ENCODE data around the gene MAN2B2. TPM values are rescaled to one million over a fixed set of nuclear protein-coding genes. Genes with fewer than 3 reads are reported as not detected.

Gene MAN2B2
- polyA plus RNA-seq, 1 donor (not counting 4 experiments of a cell fraction or from before 2014, with no cell fraction given) = 7.4 TPM

DNA sequence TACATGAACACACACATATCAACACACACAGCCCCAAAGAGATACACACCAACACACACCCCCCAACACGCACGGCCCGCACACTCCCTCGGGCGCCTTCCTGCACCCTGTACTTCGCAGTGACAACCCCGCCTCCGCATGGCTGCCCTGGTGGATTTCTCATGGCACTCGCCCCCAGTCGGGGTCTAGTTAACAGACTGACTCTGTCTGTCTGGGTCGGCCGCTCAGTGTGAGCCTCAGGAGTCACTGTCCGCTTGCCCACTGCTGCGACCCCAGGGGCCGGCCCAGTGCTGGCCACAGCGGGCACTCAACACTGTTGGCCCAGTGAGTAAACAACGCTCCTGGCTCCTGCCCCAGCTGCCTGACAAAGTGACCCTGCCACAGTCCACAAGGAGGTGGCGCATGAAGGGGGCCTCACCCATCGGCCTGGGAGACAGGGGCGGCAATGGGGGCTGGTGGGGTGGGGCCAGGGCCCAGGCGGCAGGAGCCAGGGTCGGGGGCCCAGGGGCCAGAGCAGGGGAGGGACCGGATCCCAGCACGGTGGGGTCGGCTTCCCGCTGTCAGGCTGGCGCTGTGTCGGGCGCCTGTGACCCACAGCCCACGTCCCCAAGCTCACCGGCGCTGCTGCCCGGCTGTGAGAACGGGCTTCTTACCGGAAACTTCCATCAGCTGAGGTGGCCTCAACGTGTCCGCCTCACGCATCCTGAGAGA, 40.2 kb upstream of the MAN2B2 start:
- FAIRE-seq (no peak), DNase-seq (ENCODE audit: low read depth, low spot score) (no peak)
- no peak overlapping the region for H2AFZ ChIP-seq (ENCODE audit: control insufficient read depth, low read length)
- no peaks in the 10 kb centered on the region for H3K79me2 ChIP-seq (ENCODE audit: control insufficient read depth, insufficient read depth, low read length)
- H3K27me3 ChIP-seq (ENCODE audit: control insufficient read depth, extremely low read depth, insufficient read depth, low read length) = no peaks in the 10 kb centered on the region
- TF ChIP-seq EZH2 (IDR thresholded peaks at IDR 0.05; ENCODE audit: low read length) = no peak
- TF ChIP-seq CTCF (optimal IDR thresholded peaks at IDR 0.05 in 1 of 3, IDR thresholded peaks at IDR 0.05 in 1 of 3, conservative IDR thresholded peaks at IDR 0.05 in 1 of 3; ENCODE audit: extremely low read depth in 1 of 3, insufficient read depth in 2 of 3, low read length in 3 of 3) = no peak
- H4K20me1 ChIP-seq (ENCODE audit: control insufficient read depth, extremely low read depth, insufficient read depth, low read length) = no peaks in the 10 kb centered on the region
- dilution Hi-C loops (cut with MboI; ENCODE audit: extremely low pct_ligation_motif_present, low sequenced_read_pairs) = no loop called here
- no peak overlapping the region for H3K4me3 ChIP-seq (ENCODE audit: control insufficient read depth in 2 of 3, extremely low read depth in 1 of 3, insufficient read depth in 2 of 3, low read depth in 1 of 3, low read length in 3 of 3)
- H3K36me3 ChIP-seq (ENCODE audit: control insufficient read depth in 2 of 2, extremely low read depth in 1 of 2, insufficient read depth in 2 of 2, low read length in 2 of 2) = no peaks in the 10 kb centered on the region
- H3K9ac ChIP-seq (ENCODE audit: control insufficient read depth, extremely low read depth, insufficient read depth, low read length) = no peak overlapping the region
- H3K27ac ChIP-seq (ENCODE audit: control insufficient read depth, insufficient read depth, low read length) = no peak overlapping the region
- H3K9me3 ChIP-seq (ENCODE audit: control insufficient read depth, low read depth, low read length) = no peaks in the 10 kb centered on the region
- H3K9me1 ChIP-seq (ENCODE audit: control insufficient read depth, extremely low read depth, insufficient read depth, low read length) = no peaks in the 10 kb centered on the region
- H3K4me2 ChIP-seq (ENCODE audit: control insufficient read depth, extremely low read depth, insufficient read depth, low read depth, low read length) = no peak overlapping the region
- H3K4me1 ChIP-seq (ENCODE audit: control insufficient read depth, extremely low read depth, insufficient read depth, low read length) = no peaks in the 10 kb centered on the region

GRCh38 chr4:6535329-6535692, 39.7 kb upstream of the MAN2B2 start:
- H2AFZ ChIP-seq (ENCODE audit: control insufficient read depth, low read length) = no peak overlapping the region
- H3K79me2 ChIP-seq (ENCODE audit: control insufficient read depth, insufficient read depth, low read length) = no peaks in the 10 kb centered on the region
- H4K20me1 ChIP-seq (ENCODE audit: control insufficient read depth, extremely low read depth, insufficient read depth, low read length) = no peaks in the 10 kb centered on the region
- DNase-seq (ENCODE audit: low read depth, low spot score) (no peak), FAIRE-seq (no peak)
- H3K36me3 ChIP-seq (ENCODE audit: control insufficient read depth in 2 of 2, extremely low read depth in 1 of 2, insufficient read depth in 2 of 2, low read length in 2 of 2) = no peaks in the 10 kb centered on the region
- H3K4me1 ChIP-seq (ENCODE audit: control insufficient read depth, extremely low read depth, insufficient read depth, low read length) = no peaks in the 10 kb centered on the region
- TF ChIP-seq CTCF (optimal IDR thresholded peaks at IDR 0.05 in 1 of 3, IDR thresholded peaks at IDR 0.05 in 1 of 3, conservative IDR thresholded peaks at IDR 0.05 in 1 of 3; ENCODE audit: extremely low read depth in 1 of 3, insufficient read depth in 2 of 3, low read length in 3 of 3) (no peak), EZH2 (IDR thresholded peaks at IDR 0.05; ENCODE audit: low read length) (no peak)
- H3K9me3 ChIP-seq (ENCODE audit: control insufficient read depth, low read depth, low read length) = no peaks in the 10 kb centered on the region
- no peak overlapping the region for H3K4me2 ChIP-seq (ENCODE audit: control insufficient read depth, extremely low read depth, insufficient read depth, low read depth, low read length)
- H3K9ac ChIP-seq (ENCODE audit: control insufficient read depth, extremely low read depth, insufficient read depth, low read length) = no peak overlapping the region
- dilution Hi-C loops (cut with MboI; ENCODE audit: extremely low pct_ligation_motif_present, low sequenced_read_pairs) = no loop called here
- no peaks in the 10 kb centered on the region for H3K27me3 ChIP-seq (ENCODE audit: control insufficient read depth, extremely low read depth, insufficient read depth, low read length)
- H3K27ac ChIP-seq (ENCODE audit: control insufficient read depth, insufficient read depth, low read length) = no peak overlapping the region
- H3K4me3 ChIP-seq (ENCODE audit: control insufficient read depth in 2 of 3, extremely low read depth in 1 of 3, insufficient read depth in 2 of 3, low read depth in 1 of 3, low read length in 3 of 3) = no peak overlapping the region
- no peaks in the 10 kb centered on the region for H3K9me1 ChIP-seq (ENCODE audit: control insufficient read depth, extremely low read depth, insufficient read depth, low read length)
